GM18519 (cell line): ENCODE measurements around the gene DLGAP1.

ENCODE experiments used
- ATAC-seq: cut with Tn5 transposase; IDR thresholded peaks from one replicate; pipeline ENCODE4 v1.9.1; 2021; ENCODE audit warnings: mild to moderate bottlenecking, moderate library complexity; ENCODE audit not compliant: unreplicated experiment, low FRiP score

The DLGAP1 gene

GRCh38 chr18:4248686-4249085 lies 206.4 kb downstream of the DLGAP1 start:
- ATAC-seq: no peak

- no peak for ATAC-seq
Measured at GRCh38 chr18:4246374-4246773, 208.7 kb downstream of the DLGAP1 start.

- ATAC-seq: no peak
Measured at GRCh38 chr18:4245456-4245855, 209.7 kb downstream of the DLGAP1 start.

GRCh38 chr18:4242431-4243161 lies 212.5 kb downstream of the DLGAP1 start:
- ATAC-seq: no peak

GRCh38 chr18:4241090-4241617 lies 214.0 kb downstream of the DLGAP1 start:
- ATAC-seq: no peak

- ATAC-seq: no peak
Measured at GRCh38 chr18:4238966-4239365, 216.1 kb downstream of the DLGAP1 start.

- ATAC-seq: no peak
Measured at GRCh38 chr18:4237664-4238041, 217.5 kb downstream of the DLGAP1 start.

- no peak for ATAC-seq
Measured at GRCh38 chr18:4236940-4237663, 218.0 kb downstream of the DLGAP1 start.

GRCh38 chr18:4233468-4233867 lies 221.6 kb downstream of the DLGAP1 start:
- no peak for ATAC-seq

GRCh38 chr18:4232656-4233055 lies 222.5 kb downstream of the DLGAP1 start:
- ATAC-seq: no peak

- ATAC-seq: no peak
Measured at GRCh38 chr18:4231260-4231659, 223.8 kb downstream of the DLGAP1 start.

GRCh38 chr18:4230450-4231168 lies 224.5 kb downstream of the DLGAP1 start:
- no peak for ATAC-seq

- ATAC-seq: no peak
Measured at GRCh38 chr18:4224031-4224704, 230.9 kb downstream of the DLGAP1 start.

GRCh38 chr18:4211111-4211837 lies 243.8 kb downstream of the DLGAP1 start:
- ATAC-seq: no peak

GRCh38 chr18:4208366-4208765 lies 246.7 kb downstream of the DLGAP1 start:
- no peak for ATAC-seq

GRCh38 chr18:4207383-4207985 lies 247.6 kb downstream of the DLGAP1 start:
- ATAC-seq: no peak

- ATAC-seq: no peak
Measured at GRCh38 chr18:4204438-4204720, 250.7 kb downstream of the DLGAP1 start.

- no peak for ATAC-seq
Measured at GRCh38 chr18:4203568-4204437, 251.3 kb downstream of the DLGAP1 start.

GRCh38 chr18:4200399-4200798 lies 254.7 kb downstream of the DLGAP1 start:
- no peak for ATAC-seq
